Fibroblast of pulmonary artery (primary cell): Measurements from ENCODE around the gene SLC2A9.
A peak's percentile ranks its signal among the peaks of the same experiment; 100 is the strongest.

ENCODE experiments used
- DNase-seq: peaks from one replicate; pipeline ENCODE4 v3.0.0-alpha.2; 2010; ENCODE audit warnings: low read depth
- H3K4me3 ChIP-seq: replicated peaks from 2 replicates; pipeline ENCODE4 v1.5.1; 2011; ENCODE audit warnings: low read depth, mild to moderate bottlenecking, control low read depth, low read length, moderate library complexity
- TF ChIP-seq, protein P1 (sequence below): IDR thresholded peaks from 2 replicates; pipeline ENCODE4 v1.5.1; 2011; ENCODE audit warnings: mild to moderate bottlenecking, control low read depth, low read length, inconsistent platforms; ENCODE audit errors: missing control alignments

The SLC2A9 gene

DNA sequence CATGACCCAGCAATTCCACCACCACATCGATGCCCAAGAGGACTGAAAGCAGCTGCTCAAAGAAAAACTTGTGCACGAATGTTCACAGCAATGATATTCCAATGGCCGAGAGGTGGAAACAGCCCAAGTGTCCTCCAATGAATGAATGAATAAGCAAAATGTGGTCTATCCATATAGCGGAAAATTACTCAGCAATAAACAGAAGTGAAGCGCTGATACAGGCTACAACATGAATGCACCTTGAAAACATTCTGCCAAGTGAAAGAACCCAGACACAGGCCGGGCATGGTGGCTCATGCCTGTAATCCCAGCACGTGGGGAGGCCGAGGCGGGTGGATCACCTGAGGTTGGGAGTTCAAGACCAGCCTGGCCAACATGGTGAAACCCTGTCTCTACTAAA is 5.2 kb upstream of the SLC2A9 start:
- DNase-seq, result no peak
- H3K4me3 ChIP-seq, result no peak overlapping the region
- TF ChIP-seq, protein P1, sequence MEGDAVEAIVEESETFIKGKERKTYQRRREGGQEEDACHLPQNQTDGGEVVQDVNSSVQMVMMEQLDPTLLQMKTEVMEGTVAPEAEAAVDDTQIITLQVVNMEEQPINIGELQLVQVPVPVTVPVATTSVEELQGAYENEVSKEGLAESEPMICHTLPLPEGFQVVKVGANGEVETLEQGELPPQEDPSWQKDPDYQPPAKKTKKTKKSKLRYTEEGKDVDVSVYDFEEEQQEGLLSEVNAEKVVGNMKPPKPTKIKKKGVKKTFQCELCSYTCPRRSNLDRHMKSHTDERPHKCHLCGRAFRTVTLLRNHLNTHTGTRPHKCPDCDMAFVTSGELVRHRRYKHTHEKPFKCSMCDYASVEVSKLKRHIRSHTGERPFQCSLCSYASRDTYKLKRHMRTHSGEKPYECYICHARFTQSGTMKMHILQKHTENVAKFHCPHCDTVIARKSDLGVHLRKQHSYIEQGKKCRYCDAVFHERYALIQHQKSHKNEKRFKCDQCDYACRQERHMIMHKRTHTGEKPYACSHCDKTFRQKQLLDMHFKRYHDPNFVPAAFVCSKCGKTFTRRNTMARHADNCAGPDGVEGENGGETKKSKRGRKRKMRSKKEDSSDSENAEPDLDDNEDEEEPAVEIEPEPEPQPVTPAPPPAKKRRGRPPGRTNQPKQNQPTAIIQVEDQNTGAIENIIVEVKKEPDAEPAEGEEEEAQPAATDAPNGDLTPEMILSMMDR, result no peak

GRCh38 chr4:10025230-10025806 is 4.0 kb upstream of the SLC2A9 start:
- TF ChIP-seq, protein P1, result no peak
- DNase-seq, result no peak
- no peak overlapping the region for H3K4me3 ChIP-seq

DNA sequence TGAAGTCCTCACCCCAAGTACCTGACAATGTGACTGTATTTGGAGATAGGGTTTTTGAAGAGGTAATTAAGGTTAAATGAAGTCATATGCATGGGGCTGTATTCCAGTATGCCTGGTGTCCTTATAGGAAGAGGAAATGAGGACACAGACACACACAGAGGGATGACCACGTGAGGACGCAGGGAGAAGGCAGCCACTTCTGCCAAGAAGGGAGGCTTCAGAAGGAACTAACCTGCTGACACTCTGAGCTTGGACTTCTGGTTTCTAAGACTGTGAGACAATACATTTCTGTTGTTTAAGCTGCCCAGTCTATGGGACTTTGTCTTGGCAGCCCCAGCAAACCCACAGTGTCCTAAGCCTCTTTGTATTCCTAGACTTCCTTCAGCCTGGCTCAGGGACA is 3.0 kb upstream of the SLC2A9 start:
- no peak for DNase-seq
- H3K4me3 ChIP-seq, result no peak overlapping the region
- TF ChIP-seq, protein P1, result no peak

DNA sequence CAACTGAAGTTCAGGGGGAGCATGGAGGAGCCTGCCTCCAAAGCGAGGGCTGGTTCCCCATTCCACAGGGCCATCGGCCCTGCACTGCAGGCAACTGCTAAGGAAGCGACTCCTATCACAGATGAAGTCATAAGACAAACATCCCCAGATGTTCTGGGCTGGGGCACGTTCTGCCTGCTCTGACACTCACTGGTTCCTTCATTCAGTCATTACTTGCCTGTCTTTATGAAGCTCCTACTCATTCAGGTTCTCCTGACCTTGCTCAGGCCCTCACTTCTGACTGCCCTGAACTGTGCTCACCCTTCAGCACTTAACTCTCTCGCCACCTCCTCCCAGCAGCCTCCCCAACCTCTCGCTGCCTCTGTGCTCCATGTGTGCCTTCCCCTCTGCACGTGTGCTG is 2.5 kb upstream of the SLC2A9 start:
- no peak overlapping the region for H3K4me3 ChIP-seq
- peak; percentile 32 for DNase-seq
- TF ChIP-seq, protein P1, result no peak

DNA sequence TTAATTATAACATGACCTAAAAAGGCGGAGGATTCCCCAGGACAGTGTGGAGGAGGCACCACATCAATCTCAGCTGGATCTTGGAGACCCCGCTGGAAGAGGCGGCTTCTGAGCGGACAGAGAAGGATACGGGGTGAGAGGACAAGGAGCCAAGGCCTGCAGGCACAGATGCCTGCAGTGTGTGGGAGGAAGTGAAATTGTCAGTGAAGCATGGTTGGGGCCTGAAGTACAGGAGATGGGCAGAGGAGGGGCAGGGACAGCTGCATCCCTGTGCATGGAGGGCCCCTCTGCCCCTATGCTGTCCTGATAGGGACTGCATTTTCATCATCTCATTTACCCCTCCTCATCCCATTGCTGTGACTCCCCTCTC is 1.7 kb upstream of the SLC2A9 start:
- no peak for DNase-seq
- TF ChIP-seq, protein P1, result no peak
- no peak overlapping the region for H3K4me3 ChIP-seq

DNA sequence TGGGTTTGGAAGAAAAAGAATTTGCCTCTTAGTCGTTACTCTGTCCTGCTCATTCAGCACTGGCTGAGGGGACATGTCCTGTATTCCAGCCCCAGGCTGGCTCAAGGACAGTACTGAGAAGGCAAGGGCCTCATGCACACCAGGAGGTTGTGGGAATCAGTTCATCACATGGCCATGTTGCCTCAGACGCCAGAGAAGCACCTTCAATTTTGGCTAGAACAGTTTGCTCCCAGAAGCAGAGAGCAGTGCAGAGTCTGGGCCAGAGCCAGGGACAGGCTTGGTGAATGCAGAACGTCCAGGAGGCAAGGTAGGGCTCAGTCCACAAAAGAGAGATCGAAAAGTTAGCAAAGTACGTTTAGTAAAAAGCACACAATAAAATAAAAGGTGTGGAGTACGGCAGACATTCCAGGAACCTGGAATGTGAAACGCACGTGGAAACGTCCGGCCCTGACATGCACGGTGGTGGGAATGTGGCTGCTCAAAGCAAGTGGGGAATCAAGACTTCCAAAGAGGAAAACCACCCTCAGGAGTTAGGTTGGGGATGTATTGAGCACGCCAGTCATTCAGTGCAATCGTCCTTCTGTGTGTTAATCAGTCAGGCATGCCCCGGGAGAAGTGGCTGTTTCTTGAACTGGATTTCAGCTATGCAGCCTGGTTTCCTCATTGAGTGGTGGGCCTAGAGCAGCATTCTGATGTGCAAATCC is 1.2 kb upstream of the SLC2A9 start:
- DNase-seq, result no peak
- TF ChIP-seq, protein P1, result no peak
- no peak overlapping the region for H3K4me3 ChIP-seq

DNA sequence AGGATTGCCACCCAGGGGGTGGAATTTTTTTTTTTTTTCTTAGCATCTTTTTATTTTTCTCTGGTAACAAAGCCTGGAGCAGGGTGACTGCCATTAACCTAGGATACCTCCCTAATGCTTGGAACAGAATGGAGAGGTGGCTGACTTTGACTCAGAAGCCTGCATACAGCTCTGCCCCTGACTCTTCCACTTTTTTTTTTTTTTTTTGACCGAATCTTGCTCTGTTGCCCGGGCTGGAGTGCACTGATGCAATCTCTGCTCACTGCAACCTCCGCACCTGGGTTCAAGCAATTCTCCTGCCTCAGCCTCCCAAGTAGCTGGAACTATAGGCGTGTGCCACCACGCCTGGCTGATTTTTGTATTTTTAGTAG is 341 bp upstream of the SLC2A9 start:
- H3K4me3 ChIP-seq, result no peak overlapping the region
- DNase-seq, result no peak
- TF ChIP-seq, protein P1, result no peak
